GM18868 (cell line): Measurements from ENCODE around the gene ASAP2.
"Not testable (repeated sequence)": the region's sequence is repeated elsewhere in the genome, so short reads cannot be mapped to it uniquely, and the experiment has no call there.

Experiments used
- ATAC-seq: cut with Tn5 transposase; IDR thresholded peaks from one replicate; pipeline ENCODE4 v1.9.1; 2021; ENCODE audit warnings: mild to moderate bottlenecking, moderate library complexity; ENCODE audit not compliant: unreplicated experiment

The ASAP2 gene

GRCh38 chr2:9211496-9211895 lies 4.9 kb downstream of the ASAP2 start:
- ATAC-seq, result no peak

- no peak for ATAC-seq
These were observed 5.5 kb downstream of the ASAP2 start for GRCh38 chr2:9212010-9212635.

- ATAC-seq, result no peak
These were observed 6.2 kb downstream of the ASAP2 start for GRCh38 chr2:9212661-9213411.

- ATAC-seq, result no peak
These were observed 7.0 kb downstream of the ASAP2 start for GRCh38 chr2:9213477-9214051.

GRCh38 chr2:9214873-9215272 lies 8.3 kb downstream of the ASAP2 start:
- no peak for ATAC-seq

GRCh38 chr2:9215680-9216079 lies 9.1 kb downstream of the ASAP2 start:
- ATAC-seq, result no peak

GRCh38 chr2:9216143-9216542 lies 9.5 kb downstream of the ASAP2 start:
- not testable (repeated sequence) for ATAC-seq

- ATAC-seq, result no peak
These were observed 11.5 kb downstream of the ASAP2 start for GRCh38 chr2:9217838-9218770.

GRCh38 chr2:9219027-9219445 lies 12.4 kb downstream of the ASAP2 start:
- ATAC-seq, result no peak

GRCh38 chr2:9220201-9220600 lies 13.6 kb downstream of the ASAP2 start:
- no peak for ATAC-seq

GRCh38 chr2:9221223-9221622 lies 14.6 kb downstream of the ASAP2 start:
- no peak for ATAC-seq

GRCh38 chr2:9222239-9222892 lies 15.8 kb downstream of the ASAP2 start:
- no peak for ATAC-seq

GRCh38 chr2:9222893-9223287 lies 16.3 kb downstream of the ASAP2 start:
- no peak for ATAC-seq

- no peak for ATAC-seq
These were observed 19.2 kb downstream of the ASAP2 start for GRCh38 chr2:9225806-9226205.

- ATAC-seq, result no peak
These were observed 20.1 kb downstream of the ASAP2 start for GRCh38 chr2:9226458-9227380.

GRCh38 chr2:9228088-9228751 lies 21.6 kb downstream of the ASAP2 start:
- ATAC-seq, result no peak

- no peak for ATAC-seq
These were observed 22.3 kb downstream of the ASAP2 start for GRCh38 chr2:9228781-9229469.

GRCh38 chr2:9229470-9229820 lies 22.8 kb downstream of the ASAP2 start:
- ATAC-seq, result no peak
